Raji (cell line): ENCODE measurements around the gene DUSP1.

Experiments
- POLR2A ChIP-seq: IDR thresholded peaks from 2 replicates; pipeline ENCODE4 v1.6.1; 2011; ENCODE audit warnings: low read depth, low read length, control low read depth; ENCODE audit not compliant: insufficient read depth

Gene DUSP1

DNA sequence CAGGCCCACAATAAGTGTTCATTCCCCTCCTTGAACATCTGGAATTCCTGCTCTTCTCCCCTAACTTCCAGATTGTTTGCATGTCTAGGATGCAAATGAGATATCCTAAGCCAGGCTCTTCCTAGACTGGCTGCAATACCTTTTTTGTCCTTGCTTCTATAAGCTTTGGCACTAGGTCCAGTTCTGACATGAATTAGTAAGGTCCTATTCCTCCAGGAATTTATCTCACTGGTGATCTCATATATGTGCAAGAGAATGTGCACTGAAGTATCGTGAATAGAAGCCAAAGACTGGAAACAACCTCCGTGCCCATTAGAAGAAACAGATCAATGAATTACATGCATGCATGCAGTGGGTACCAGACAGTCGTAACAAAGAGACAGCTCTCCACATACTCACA is 25.2 kb downstream of the DUSP1 start:
- no peak for TF ChIP-seq POLR2A

DNA sequence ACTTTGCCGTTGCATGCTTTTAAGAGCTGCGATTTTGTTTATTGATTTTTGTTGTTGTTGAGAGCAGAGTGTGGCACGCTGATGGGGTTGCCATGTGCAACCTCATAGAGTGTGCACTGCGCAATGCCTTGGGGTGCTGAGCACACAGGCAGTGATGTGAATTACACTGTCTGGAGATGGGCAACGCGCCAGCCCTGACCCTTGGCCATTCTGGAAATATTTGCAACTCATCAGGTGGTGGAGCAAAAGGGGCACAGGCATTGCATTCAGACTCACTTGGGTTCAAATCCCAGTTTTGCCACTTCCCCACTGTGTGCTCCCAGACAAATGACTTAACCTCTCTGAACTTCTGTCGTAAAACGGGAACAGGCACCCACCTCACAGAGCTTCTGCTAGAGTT is 25.6 kb downstream of the DUSP1 start:
- TF ChIP-seq POLR2A: no peak

DNA sequence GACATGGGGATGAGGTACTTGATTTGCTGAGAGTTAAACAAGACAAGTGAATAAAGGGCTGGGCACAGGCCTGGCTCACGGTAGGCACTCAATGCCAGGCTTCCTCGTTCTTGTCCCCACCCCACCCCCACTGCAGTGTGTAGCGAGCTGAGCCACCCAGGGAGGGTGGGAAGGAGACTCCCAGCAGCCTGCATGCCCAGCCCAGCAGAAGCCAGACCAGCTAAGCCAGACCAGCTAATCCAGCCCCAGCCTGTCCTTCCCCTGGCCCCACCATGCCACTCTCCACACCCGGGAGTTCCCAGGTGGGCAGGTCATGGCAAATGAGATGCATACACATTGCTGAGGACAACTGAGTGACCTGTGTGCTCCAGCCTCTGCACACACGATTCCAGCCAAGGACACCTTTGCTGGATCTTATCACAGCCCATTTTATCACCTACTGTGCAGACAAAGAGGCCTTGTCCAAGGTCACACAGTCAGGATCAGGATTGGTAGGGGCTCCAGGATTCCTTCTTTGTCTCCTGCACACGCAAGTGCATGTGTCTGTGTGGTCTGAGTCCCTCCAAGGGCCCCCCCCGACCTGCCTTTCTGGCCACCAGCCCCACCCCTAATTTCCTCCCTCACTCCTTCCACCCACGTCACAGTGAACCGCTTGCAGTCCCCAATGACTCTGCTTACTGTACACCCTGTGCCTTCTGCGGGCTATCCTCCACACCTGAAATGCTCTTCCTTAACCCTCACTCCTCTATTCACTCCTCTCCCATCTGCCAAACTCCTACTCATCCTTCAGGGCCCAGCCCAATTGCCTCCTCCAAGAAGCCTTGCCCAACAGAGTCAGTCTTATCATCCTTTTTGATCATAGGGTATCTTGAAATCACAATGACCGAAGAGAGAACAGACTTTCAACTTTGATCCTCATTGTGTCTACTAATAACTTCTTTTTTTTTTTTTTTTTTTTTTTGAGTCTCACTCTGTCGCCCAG is 26.6 kb downstream of the DUSP1 start:
- no peak for TF ChIP-seq POLR2A

DNA sequence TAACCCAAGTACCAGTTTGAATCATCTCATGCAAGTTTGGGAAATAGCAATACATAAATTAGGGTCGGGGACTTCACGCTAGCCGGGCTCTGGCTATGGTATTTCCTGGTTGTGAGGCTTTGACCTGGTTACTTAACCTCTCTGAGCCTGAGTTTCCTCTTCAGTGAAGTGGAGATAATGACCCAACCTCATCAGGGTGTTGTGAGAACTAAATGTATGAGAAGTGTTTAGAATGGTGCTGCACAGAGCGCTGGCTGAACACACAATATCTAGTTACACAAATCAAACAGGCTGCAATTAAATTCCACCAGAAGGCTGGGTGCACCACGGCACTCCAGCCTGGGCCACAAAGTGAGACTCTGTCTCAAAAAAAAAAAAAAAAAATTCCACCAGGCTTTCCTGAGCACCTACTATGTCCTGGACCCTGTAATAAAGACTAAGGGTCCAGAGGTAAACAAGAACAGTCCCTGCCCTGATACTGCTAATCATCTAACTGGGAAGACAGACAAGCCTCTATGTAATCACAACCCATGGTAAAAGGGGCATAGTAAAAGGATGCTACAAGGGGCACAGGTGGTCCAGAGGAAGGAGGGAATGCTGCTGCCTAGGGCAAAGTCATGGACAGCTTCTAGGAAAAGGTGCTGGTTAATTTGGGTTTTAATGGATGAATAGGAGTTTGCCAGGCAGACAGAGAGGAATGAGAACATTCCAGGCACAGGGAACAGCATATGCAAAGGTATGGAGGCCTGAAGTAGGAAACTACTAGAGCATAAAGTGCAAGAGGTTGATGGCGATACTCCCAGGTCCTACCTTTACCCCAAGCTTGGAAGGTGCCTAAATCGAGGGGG is 27.7 kb downstream of the DUSP1 start:
- no peak for TF ChIP-seq POLR2A

DNA sequence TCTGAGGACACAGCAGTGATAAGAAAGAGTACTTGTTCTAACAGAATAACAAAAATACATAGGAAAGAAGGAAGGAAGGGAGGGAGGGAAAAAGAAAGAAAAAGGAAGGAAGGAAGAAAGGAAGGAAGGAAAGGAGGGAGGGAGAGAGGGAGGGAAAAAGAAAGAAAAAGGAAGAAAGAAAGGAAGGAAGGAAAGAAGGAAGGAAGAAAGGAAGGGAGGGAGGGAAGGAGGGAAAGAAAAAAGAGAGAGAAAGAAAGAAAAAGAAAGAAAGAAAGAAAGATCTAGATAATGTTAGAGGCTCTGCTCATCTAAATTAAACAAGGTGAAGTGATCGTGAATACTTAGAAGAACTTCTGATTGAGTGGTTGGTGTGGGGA is 29.8 kb downstream of the DUSP1 start:
- no peak for TF ChIP-seq POLR2A

DNA sequence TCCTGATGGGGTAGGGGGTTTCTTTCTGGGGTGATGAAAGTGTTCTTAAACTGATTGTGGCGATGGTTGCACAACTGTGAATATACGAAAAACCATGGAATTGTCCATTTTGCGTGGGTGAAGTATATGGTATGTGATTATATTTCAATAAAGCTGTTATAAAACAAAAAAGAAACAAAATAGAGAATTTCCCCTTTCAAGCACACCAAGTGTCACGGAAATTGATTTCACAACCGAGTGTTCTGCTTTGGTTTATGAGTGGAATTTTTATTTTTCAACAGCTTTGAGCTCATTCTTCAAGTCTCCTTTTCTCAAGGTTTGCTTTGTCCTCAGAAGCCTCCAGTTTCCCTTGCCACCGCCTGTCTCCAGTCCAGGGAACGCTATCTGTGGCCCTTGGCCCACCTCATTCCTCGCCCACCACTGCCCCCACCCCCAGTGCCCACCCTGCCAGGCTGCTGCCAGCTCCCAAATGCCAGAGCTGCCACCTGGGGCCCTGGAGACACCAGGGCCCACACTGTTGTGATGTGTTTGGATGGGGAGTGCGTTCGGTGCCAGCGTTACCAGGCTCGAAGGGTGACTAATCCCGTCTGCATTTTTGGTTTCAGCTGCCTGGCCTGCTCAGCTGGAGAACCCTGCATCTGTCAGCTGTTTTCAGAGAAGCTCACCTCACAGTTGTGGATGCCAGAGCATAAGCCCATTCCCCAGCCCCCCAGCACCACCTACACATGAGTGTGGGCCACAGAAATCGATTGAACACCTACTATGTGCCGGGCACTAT is 30.4 kb downstream of the DUSP1 start:
- no peak for TF ChIP-seq POLR2A

DNA sequence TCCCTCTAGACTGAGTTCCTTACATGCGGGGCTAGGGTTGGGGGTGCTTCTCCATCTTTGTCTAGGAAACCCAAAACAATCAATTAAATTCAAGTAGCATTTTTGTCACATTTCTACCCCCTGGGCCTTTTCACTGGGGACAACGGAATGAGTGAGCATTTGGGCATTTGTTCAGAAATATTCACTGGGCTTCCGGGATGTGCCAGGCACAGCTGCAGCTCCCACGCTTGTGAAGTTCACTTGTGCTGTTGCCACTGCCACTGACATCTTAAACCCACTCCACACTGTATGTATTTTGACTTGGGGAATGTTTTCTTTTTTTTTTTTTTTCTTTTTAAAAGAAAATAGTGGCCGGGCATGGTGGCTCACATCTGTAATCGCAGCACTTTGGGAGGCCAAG is 31.6 kb downstream of the DUSP1 start:
- TF ChIP-seq POLR2A: no peak

DNA sequence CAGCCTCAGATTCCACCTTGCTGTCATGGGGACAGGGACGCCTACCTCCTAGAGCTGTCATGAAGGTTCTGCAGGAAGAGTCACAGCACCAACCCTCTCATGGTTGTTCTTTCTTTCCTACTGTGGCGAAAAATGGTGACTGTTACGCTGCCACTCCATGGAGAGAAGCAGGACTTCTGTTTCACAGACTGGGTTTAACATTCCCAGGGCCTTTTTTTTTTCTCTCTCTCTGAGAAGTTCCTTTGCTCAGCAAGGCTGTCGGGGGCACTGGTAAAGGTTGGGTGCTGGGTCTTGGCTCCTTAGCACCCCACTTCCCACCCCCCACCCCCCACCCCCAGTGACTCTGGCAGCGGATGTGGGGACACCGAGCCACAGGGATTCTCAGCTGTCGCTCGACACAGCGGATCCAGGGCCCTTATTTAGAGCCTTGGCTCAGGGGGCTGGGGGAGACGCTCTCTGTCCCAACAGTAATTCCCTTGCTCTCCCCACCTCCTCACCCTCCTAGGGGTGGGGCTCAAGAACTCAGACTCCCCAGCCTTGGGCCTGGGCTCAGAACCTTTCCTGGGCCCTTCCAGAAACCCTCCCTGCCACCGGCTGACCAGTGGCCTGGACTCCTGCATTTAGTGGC is 34.4 kb downstream of the DUSP1 start:
- TF ChIP-seq POLR2A: no peak

DNA sequence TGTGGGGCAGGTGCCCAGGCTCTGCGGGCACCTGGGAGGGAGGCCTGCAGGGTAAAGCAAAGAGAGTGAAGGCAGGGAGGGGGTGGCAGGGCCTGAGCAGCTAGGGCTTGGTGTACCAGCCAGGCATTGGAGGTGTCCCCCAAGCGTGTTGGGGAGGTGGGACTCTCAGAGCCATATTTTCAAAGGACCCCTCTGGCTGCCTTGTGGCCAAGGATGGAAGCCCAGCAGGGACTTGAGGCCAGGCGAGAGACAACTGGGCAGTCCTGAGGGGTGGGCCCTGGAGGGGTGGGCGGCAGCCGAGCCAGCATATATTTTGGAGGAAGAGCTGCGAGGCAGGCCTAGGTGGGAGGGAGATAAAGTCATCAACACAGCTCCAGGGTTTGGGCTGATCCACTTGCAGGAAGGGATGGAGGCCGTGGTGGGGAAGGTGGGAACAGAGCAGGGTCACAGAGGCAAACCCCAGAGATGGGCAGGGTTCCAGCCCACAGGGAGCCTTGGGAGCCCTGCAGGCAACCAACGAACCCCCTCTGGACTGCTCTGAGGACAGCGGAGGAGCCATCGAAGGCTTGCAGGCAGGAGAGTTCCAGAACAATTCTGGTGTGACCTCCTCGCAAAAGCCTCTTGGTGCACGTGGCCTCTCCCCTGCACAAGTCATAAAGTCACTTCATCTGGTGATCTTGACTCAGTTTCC is 35.7 kb downstream of the DUSP1 start:
- TF ChIP-seq POLR2A: no peak

DNA sequence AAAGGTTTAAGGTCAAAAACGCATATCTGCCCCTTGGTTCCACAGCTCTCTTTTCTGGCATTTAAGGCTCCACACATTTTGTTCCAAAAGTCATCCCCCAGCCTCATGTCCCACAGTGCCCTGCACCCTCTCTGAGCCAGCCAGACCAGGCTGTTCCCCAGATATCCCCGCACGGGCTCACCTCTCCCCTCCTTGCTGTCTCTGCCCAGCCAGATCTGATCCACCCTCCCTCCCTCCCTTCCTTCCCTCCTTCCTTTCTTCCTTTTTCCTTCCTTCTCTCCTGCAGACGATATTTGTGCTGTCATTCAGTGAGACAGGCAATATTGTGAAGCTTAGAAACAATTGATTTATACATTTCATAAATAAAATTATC is 37.0 kb downstream of the DUSP1 start:
- no peak for TF ChIP-seq POLR2A

DNA sequence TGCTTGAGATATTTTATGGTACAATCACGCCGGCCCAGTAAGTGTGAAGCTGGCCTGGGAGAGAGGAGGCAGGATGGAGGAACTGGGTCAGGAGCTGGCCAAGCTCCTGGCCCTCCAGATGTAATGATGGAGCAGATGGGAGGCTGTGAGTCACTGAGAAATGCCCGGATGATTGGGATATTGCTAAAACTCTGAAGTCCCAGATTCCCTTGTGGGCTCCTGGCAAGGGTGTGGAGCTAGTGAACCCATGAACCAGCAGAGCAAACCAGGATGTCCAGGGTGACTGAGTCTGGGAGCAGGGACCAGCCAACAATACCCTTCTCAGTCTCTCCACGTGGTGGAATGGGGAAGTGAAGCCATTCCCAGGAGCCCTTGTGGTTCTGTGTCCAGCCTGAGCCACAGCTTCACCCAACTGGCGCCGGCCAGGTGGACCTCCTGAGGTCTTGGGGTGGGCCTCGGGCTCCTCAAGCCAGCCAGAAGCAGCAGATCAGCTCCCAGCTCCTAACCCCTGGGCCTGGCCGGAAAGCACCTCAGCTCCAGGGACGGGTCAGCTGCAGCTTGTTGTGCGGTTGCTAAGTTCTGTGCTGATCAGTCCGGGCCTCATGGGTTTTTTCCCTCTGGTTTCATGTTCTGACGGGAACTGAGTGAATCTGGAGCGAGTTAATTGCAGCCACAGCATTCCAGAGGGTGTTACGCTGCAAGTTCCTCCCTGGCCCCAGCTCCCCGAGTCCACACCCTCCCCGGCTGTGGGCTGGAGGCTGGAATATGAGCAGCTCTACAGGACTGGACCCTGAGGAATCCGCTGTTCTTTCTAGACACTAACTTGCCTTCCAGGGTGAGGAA is 37.6 kb downstream of the DUSP1 start:
- TF ChIP-seq POLR2A: no peak

DNA sequence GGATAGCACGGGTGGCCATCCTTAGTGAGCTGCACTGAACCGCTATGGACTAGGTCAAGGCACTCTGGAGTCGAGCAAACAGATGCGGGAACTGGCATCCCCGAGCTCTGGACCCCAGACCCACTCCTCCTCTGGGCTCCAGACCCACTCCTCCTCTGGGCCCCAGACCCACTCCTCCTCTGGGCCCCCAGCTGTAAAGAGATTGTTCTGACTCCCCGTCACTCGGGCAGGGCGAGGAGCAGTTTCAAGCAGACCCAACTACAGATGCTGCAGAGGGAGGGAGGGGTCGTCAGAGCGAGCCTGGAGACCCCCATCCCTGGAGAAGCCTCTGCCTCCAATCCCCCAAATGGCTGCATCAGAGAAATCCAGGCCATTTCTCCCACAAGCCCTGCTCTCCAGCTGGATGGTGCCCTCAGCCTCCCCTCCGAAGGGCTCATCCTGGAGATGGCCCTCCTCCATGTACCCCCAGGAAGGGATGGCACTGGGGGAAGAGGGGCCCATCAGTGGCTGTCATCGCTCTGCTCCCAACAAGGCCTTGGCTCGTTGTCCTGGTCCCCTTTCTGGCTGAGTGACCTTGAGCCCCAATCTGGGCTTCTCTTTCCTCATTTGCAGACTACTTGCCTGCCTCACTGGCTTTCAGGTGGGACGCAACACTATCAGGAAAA is 38.7 kb downstream of the DUSP1 start:
- no peak for TF ChIP-seq POLR2A

DNA sequence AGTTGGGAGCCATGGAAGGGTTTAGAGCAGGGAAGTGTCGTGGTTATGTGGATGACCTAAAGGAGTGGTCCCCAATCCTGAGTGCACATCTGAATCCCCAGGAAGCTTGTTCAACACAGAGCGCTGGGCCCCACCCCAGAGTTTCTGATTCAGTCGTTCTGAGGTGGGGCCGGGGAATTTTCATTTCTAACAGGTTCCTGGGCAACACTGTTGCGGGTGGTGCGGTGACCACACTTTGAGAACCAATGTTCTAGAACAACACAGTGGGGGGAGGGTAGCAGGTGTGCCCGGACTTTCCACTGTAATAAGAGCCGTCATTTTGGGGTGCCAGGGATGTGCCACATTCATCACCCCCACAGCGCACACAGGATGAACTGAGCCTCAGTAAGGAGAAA is 39.3 kb downstream of the DUSP1 start:
- TF ChIP-seq POLR2A: no peak
